ENCODE data around the gene RIN1.
"Not testable (repeated sequence)": the region's sequence is repeated elsewhere in the genome, so short reads cannot be mapped to it uniquely, and the experiment has no call there.

Gene RIN1

DNA sequence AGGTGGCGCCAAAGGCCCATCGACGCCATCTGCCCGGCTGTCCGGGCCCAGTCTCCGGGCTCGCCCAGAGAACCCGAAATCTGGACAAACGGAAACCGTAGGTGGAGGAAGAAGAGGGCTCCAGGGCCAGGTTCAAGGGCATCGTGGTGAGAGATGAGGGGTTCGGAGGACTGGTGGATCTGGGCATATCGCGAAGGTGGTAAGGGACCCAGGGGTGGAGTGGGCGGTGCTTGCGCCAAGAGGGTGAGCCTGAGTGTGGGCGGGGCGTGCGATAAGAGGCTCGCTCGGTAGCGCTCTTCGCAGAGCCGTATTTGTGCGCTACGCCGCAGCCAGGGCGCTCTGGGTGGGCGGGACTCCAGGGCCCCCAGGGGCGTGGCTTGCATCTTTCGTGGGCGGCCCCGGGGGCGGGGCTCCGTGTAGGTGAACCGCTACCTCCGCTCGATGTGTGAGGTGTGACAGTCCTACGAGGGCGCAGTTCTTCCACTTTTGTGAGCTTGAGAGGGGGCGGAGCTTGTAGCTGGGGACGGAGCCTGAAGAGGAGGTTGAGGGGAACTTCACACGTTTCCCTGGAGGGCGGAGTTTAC, 24.2 kb downstream of the RIN1 start:
- peak; percentile 94 for DNase-seq (ENCODE audit: extremely low spot score)
- ChIA-PET CTCF (interaction anchor here (0.6 to 3.9 kb wide), 28 partner anchors 10 to 257 kb away, joined by 3 to 31 read pairs (median 5); partner anchors contain the start of genes B4GAT1, PELI3, RIN1 and TMEM151A), POLR2A (interaction anchor here (0.8 to 3.2 kb wide), 9 partner anchors 10 to 59 kb away, joined by 3 to 36 read pairs (median 4); partner anchors contain the start of genes B4GAT1, BRMS1, SLC29A2 and TMEM151A)
- TF ChIP-seq L3MBTL2 (conservative IDR thresholded peaks at IDR 0.05): peak; percentile 81
- no peak for TF ChIP-seq ARNT (IDR thresholded peaks at IDR 0.05)

- no peak for TF ChIP-seq ARNT (IDR thresholded peaks at IDR 0.05)
- TF ChIP-seq LEF1 (IDR thresholded peaks at IDR 0.05; ENCODE audit: borderline replicate concordance): no peak
- no peak for TF ChIP-seq TARDBP (IDR thresholded peaks at IDR 0.05)
- TF ChIP-seq SP1 (IDR thresholded peaks at IDR 0.05): no peak
- no peak for TF ChIP-seq PKNOX1 (IDR thresholded peaks at IDR 0.05)
- TF ChIP-seq HDGF (IDR thresholded peaks at IDR 0.05; ENCODE audit: borderline replicate concordance): no peak
- no peak for TF ChIP-seq SUZ12 (IDR thresholded peaks at IDR 0.05)
- TF ChIP-seq CTBP1 (IDR thresholded peaks at IDR 0.05; ENCODE audit: borderline replicate concordance): no peak
- POLR2A ChIA-PET: interaction anchor here (0.6 to 3.2 kb wide), 8 partner anchors 15 to 60 kb away, joined by 3 to 36 read pairs (median 4); partner anchors contain the start of genes B4GAT1, BRMS1, SLC29A2 and TMEM151A
- CTCF ChIA-PET: interaction anchor here (0.5 to 3.9 kb wide), 24 partner anchors 10 to 301 kb away, joined by 3 to 31 read pairs (median 5); partner anchors contain the start of genes PELI3, RIN1, TMEM151A and YIF1A
- DNase-seq (ENCODE audit: extremely low spot score): no peak
Measured at GRCh38 chr11:66311470-66311964, 24.7 kb downstream of the RIN1 start.

- ChIA-PET CTCF (interaction anchor here (0.5 to 3.9 kb wide), 25 partner anchors 9 to 302 kb away, joined by 3 to 31 read pairs (median 5); partner anchors contain the start of genes PELI3, RIN1, TMEM151A and YIF1A), POLR2A (interaction anchor here (0.6 to 3.2 kb wide), 7 partner anchors 16 to 52 kb away, joined by 3 to 36 read pairs (median 3); partner anchors contain the start of genes B4GAT1, BRMS1, TMEM151A and YIF1A)
- DNase-seq (ENCODE audit: extremely low spot score): not testable (repeated sequence)
Measured at GRCh38 chr11:66310803-66311440, 25.3 kb downstream of the RIN1 start.

DNA sequence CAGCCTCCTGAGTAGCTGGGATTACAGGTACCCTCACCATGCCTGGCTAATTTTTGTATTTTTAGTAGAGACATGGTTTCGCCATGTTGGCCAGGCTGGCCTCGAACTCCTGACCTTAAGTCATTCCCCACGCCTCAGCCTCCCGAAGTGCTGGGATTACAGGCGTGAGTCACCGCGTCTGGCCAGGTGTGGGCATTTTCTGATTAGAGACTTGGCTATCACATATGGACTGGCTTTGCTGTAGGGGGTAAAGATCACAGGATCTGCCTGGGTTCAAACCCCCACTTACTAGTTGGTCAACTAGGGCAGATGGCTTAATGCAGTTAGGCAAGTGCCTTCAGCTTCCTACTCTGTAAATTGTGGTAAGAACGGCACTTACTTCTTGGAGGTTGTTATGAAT, 25.9 kb downstream of the RIN1 start:
- CTCF ChIA-PET: interaction anchor here (1.2 to 3.0 kb wide), 3 partner anchors 9 to 79 kb away, joined by 3 to 26 read pairs (median 11); no protein-coding TSS in a partner anchor
- POLR2A ChIA-PET: no interaction called here
- TF ChIP-seq ZNF384 (IDR thresholded peaks at IDR 0.05): no peak
- no peak for TF ChIP-seq FOXA1 (IDR thresholded peaks at IDR 0.05)
- TF ChIP-seq LEF1 (IDR thresholded peaks at IDR 0.05; ENCODE audit: borderline replicate concordance): no peak
- TF ChIP-seq ELF4 (IDR thresholded peaks at IDR 0.05): no peak
- TF ChIP-seq TARDBP (IDR thresholded peaks at IDR 0.05): no peak
- TF ChIP-seq L3MBTL2 (conservative IDR thresholded peaks at IDR 0.05): no peak
- no peak for TF ChIP-seq FOXM1 (IDR thresholded peaks at IDR 0.05; ENCODE audit: borderline replicate concordance)
- no peak for TF ChIP-seq SUZ12 (IDR thresholded peaks at IDR 0.05)
- TF ChIP-seq NFRKB (IDR thresholded peaks at IDR 0.05): no peak
- no peak for TF ChIP-seq CTBP1 (IDR thresholded peaks at IDR 0.05; ENCODE audit: borderline replicate concordance)
- TF ChIP-seq ARNT (IDR thresholded peaks at IDR 0.05): no peak
- no peak for TF ChIP-seq SP1 (IDR thresholded peaks at IDR 0.05)
- TF ChIP-seq HDGF (IDR thresholded peaks at IDR 0.05; ENCODE audit: borderline replicate concordance): no peak
- no peak for DNase-seq (ENCODE audit: extremely low spot score)

- ChIA-PET CTCF (interaction anchor here (1.2 kb wide), 1 partner anchor 79 kb away, joined by 3 read pairs; no protein-coding TSS in a partner anchor), POLR2A (no interaction called here)
- no peak for DNase-seq (ENCODE audit: extremely low spot score)
- TF ChIP-seq FOXM1 (IDR thresholded peaks at IDR 0.05; ENCODE audit: borderline replicate concordance): no peak
- no peak for TF ChIP-seq SUZ12 (IDR thresholded peaks at IDR 0.05)
- no peak for TF ChIP-seq SP1 (IDR thresholded peaks at IDR 0.05)
- TF ChIP-seq NFRKB (IDR thresholded peaks at IDR 0.05): no peak
- TF ChIP-seq ELF4 (IDR thresholded peaks at IDR 0.05): no peak
- no peak for TF ChIP-seq FOXA1 (IDR thresholded peaks at IDR 0.05)
- no peak for TF ChIP-seq ARNT (IDR thresholded peaks at IDR 0.05)
Measured at GRCh38 chr11:66309475-66309874, 26.8 kb downstream of the RIN1 start.

DNA sequence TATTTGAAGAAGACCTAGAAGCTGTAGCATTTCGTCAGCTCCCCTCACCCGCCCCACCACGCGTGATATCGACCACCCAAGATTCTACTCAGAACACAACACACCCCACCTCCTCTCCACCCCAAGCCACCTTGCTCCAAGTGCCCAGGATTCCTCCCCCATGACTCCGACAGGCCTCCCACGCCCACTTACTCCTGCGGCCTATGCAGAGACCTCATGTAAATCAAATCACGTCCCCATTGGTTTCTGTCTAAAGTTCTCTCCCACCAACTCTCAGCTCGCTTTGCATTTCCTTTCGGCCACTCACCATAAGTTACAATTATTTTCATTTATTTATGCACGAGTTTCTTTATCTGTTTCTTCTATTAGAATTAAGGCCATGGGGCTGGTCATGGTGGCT, 33.6 kb downstream of the RIN1 start:
- POLR2A ChIA-PET: interaction anchor here (1.4 kb wide), 1 partner anchor 14 kb away, joined by 8 read pairs; the partner anchor contains the start of gene YIF1A
- TF ChIP-seq FOXM1 (IDR thresholded peaks at IDR 0.05; ENCODE audit: borderline replicate concordance) (no peak), TARDBP (IDR thresholded peaks at IDR 0.05) (no peak), HDGF (IDR thresholded peaks at IDR 0.05; ENCODE audit: borderline replicate concordance) (no peak), BHLHE40 (IDR thresholded peaks at IDR 0.05; ENCODE audit: borderline replicate concordance) (no peak), ZNF384 (IDR thresholded peaks at IDR 0.05) (no peak), FOXK2 (IDR thresholded peaks at IDR 0.05) (no peak), ARNT (IDR thresholded peaks at IDR 0.05) (no peak), SUZ12 (IDR thresholded peaks at IDR 0.05) (no peak), FOXA1 (IDR thresholded peaks at IDR 0.05) (no peak), SP1 (IDR thresholded peaks at IDR 0.05) (no peak), PKNOX1 (IDR thresholded peaks at IDR 0.05) (no peak), ELF4 (IDR thresholded peaks at IDR 0.05) (no peak), NFRKB (IDR thresholded peaks at IDR 0.05) (no peak), CTBP1 (IDR thresholded peaks at IDR 0.05; ENCODE audit: borderline replicate concordance) (no peak)
- CTCF ChIA-PET: interaction anchor here (3.5 kb wide), 1 partner anchor 9 kb away, joined by 26 read pairs; no protein-coding TSS in a partner anchor

More for the DNA sequence above, 33.6 kb downstream of the RIN1 start:
- DNase-seq (ENCODE audit: extremely low spot score): no peak
